HEK293 (cell line): Measurements from ENCODE around the gene GNA12.

Experiments
- ZNF175 ChIP-seq: fragments of 450-650 bp; formaldehyde crosslinking; IDR thresholded peaks from 2 replicates; pipeline ENCODE4 v1.5.1; 2016; ENCODE audit warnings: missing biosample characterization, missing genetic modification characterization
- ZNF423 ChIP-seq: fragments of 450-650 bp; formaldehyde crosslinking; IDR thresholded peaks from 2 replicates; pipeline ENCODE4 v1.5.1; 2016; ENCODE audit warnings: missing biosample characterization, missing genetic modification characterization
- ZNF776 ChIP-seq: fragments of 450-650 bp; formaldehyde crosslinking; IDR thresholded peaks from 2 replicates; pipeline ENCODE4 v1.5.0; 2017; ENCODE audit warnings: missing biosample characterization, missing genetic modification characterization, borderline replicate concordance
- TF ChIP-seq, protein P1 (sequence below): fragments of 450-650 bp; formaldehyde crosslinking; IDR thresholded peaks from 2 replicates; pipeline ENCODE4 v1.5.1; 2016; ENCODE audit warnings: missing biosample characterization, missing genetic modification characterization
- TF ChIP-seq, protein P2 (sequence below): fragments of 450-650 bp; formaldehyde crosslinking; IDR thresholded peaks from 2 replicates; pipeline ENCODE4 v1.5.1; 2017; ENCODE audit warnings: missing biosample characterization, mild to moderate bottlenecking, missing genetic modification characterization, moderate library complexity
- TF ChIP-seq, protein P3 (sequence below): fragments of 450-650 bp; formaldehyde crosslinking; IDR thresholded peaks from 2 replicates; pipeline ENCODE4 v1.5.1; 2016; ENCODE audit warnings: missing biosample characterization, missing genetic modification characterization

DNA sequence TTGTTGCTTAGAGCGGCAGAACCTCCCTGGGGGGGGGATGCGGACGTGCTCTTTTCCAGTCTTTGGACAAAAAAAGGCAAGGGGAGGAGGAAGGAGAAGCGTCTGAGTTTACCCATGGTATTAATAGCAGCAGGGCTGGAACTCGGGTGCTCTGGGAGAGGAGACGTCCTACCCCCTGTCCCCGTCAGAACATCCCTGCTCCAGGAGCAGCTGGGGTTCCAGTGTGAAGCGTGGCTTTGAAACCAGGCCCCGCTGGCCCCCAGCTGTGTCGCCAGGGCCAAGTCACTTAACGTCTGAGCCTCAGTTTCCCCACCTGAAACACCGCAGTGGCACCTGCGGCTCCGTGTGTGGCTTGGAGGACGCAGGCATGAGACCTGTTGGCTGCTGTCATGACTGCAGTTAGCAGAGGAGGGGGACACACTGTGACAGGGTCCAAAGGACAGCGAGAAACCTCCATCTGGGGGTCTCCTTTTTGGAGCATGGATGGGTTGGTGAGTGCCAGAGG lies 154.7 kb downstream of the GNA12 start:
- TF ChIP-seq, protein P1, sequence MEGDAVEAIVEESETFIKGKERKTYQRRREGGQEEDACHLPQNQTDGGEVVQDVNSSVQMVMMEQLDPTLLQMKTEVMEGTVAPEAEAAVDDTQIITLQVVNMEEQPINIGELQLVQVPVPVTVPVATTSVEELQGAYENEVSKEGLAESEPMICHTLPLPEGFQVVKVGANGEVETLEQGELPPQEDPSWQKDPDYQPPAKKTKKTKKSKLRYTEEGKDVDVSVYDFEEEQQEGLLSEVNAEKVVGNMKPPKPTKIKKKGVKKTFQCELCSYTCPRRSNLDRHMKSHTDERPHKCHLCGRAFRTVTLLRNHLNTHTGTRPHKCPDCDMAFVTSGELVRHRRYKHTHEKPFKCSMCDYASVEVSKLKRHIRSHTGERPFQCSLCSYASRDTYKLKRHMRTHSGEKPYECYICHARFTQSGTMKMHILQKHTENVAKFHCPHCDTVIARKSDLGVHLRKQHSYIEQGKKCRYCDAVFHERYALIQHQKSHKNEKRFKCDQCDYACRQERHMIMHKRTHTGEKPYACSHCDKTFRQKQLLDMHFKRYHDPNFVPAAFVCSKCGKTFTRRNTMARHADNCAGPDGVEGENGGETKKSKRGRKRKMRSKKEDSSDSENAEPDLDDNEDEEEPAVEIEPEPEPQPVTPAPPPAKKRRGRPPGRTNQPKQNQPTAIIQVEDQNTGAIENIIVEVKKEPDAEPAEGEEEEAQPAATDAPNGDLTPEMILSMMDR (tag by site-specific recombination), result no peak
- TF ChIP-seq ZNF175 (no peak), ZNF776 (tag by site-specific recombination) (no peak), ZNF423 (no peak)
- TF ChIP-seq, protein P2, sequence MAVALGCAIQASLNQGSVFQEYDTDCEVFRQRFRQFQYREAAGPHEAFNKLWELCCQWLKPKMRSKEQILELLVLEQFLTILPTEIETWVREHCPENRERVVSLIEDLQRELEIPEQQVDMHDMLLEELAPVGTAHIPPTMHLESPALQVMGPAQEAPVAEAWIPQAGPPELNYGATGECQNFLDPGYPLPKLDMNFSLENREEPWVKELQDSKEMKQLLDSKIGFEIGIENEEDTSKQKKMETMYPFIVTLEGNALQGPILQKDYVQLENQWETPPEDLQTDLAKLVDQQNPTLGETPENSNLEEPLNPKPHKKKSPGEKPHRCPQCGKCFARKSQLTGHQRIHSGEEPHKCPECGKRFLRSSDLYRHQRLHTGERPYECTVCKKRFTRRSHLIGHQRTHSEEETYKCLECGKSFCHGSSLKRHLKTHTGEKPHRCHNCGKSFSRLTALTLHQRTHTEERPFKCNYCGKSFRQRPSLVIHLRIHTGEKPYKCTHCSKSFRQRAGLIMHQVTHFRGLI (tag by site-specific recombination), result no peak
- TF ChIP-seq, protein P3, sequence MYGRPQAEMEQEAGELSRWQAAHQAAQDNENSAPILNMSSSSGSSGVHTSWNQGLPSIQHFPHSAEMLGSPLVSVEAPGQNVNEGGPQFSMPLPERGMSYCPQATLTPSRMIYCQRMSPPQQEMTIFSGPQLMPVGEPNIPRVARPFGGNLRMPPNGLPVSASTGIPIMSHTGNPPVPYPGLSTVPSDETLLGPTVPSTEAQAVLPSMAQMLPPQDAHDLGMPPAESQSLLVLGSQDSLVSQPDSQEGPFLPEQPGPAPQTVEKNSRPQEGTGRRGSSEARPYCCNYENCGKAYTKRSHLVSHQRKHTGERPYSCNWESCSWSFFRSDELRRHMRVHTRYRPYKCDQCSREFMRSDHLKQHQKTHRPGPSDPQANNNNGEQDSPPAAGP (tag by site-specific recombination), result no peak
